GM18873 (cell line): ENCODE measurements around the gene STAC.
"Not testable (repeated sequence)": the region's sequence is repeated elsewhere in the genome, so short reads cannot be mapped to it uniquely, and the experiment has no call there.

Experiments used
- ATAC-seq: cut with Tn5 transposase; IDR thresholded peaks from one replicate; pipeline ENCODE4 v1.9.1; 2021; ENCODE audit warnings: mild to moderate bottlenecking, moderate library complexity, moderate number of reproducible peaks; ENCODE audit not compliant: unreplicated experiment, low FRiP score

STAC gene

GRCh38 chr3:36562945-36563344 is 182.6 kb downstream of the STAC start:
- ATAC-seq, result no peak

GRCh38 chr3:36575241-36575640 is 194.9 kb downstream of the STAC start:
- ATAC-seq, result no peak

- not testable (repeated sequence) for ATAC-seq
Observed at GRCh38 chr3:36578418-36578817, 198.1 kb downstream of the STAC start.

- ATAC-seq, result no peak
Observed at GRCh38 chr3:36579746-36580145, 199.4 kb downstream of the STAC start.

GRCh38 chr3:36580716-36581115 is 200.4 kb downstream of the STAC start:
- no peak for ATAC-seq

GRCh38 chr3:36591959-36592358 is 211.7 kb downstream of the STAC start:
- ATAC-seq, result no peak

GRCh38 chr3:36595511-36595910 is 215.2 kb downstream of the STAC start:
- ATAC-seq, result no peak

GRCh38 chr3:36596419-36596818 is 216.1 kb downstream of the STAC start:
- ATAC-seq, result no peak

GRCh38 chr3:36597422-36597821 is 217.1 kb downstream of the STAC start:
- ATAC-seq, result no peak
